COR-L47 (cell line): Measurements from ENCODE around the gene SPATA21.

Source experiments
- DNase-seq: peaks from one replicate; lab custom pipeline; 2025; lab: John Stamatoyannopoulos, UW

SPATA21 gene

GRCh38 chr1:16421201-16421600, 16.0 kb downstream of the SPATA21 start:
- no peak for DNase-seq

GRCh38 chr1:16420424-16421118, 16.7 kb downstream of the SPATA21 start:
- no peak for DNase-seq

GRCh38 chr1:16418823-16419425, 18.3 kb downstream of the SPATA21 start:
- DNase-seq, result no peak

GRCh38 chr1:16413191-16413590, 24.0 kb downstream of the SPATA21 start:
- DNase-seq, result no peak

GRCh38 chr1:16410803-16411202, 26.4 kb downstream of the SPATA21 start:
- DNase-seq, result no peak

GRCh38 chr1:16409536-16410152, 27.6 kb downstream of the SPATA21 start:
- DNase-seq, result no peak

- DNase-seq, result no peak
Measured at GRCh38 chr1:16406868-16407267, 30.4 kb downstream of the SPATA21 start.

- no peak for DNase-seq
Measured at GRCh38 chr1:16405441-16405840, 31.8 kb downstream of the SPATA21 start.

GRCh38 chr1:16402742-16403141, 34.5 kb downstream of the SPATA21 start:
- DNase-seq, result no peak

- no peak for DNase-seq
Measured at GRCh38 chr1:16398371-16398953, 38.8 kb downstream of the SPATA21 start.

GRCh38 chr1:16397120-16397519, 40.1 kb downstream of the SPATA21 start:
- no peak for DNase-seq

GRCh38 chr1:16396591-16396990, 40.6 kb downstream of the SPATA21 start:
- DNase-seq, result no peak

- DNase-seq, result no peak
Measured at GRCh38 chr1:16394977-16395376, 42.2 kb downstream of the SPATA21 start.

GRCh38 chr1:16393570-16394521, 43.4 kb downstream of the SPATA21 start:
- DNase-seq, result no peak

GRCh38 chr1:16392740-16393569, 44.3 kb downstream of the SPATA21 start:
- no peak for DNase-seq

GRCh38 chr1:16391411-16391810, 45.8 kb downstream of the SPATA21 start:
- DNase-seq, result no peak

- DNase-seq, result no peak
Measured at GRCh38 chr1:16387201-16388188, 49.7 kb downstream of the SPATA21 start.

GRCh38 chr1:16386454-16387113, 50.6 kb downstream of the SPATA21 start:
- DNase-seq, result no peak
